Neuronal stem cell (in vitro differentiated cells): Measurements from ENCODE around the gene SYNE2.
"Not testable (repeated sequence)": the region's sequence is repeated elsewhere in the genome, so short reads cannot be mapped to it uniquely, and the experiment has no call there.

Source experiments
- DNase-seq: peaks from one replicate; pipeline ENCODE4 v3.0.0-alpha.2; 2013; ENCODE audit warnings: low spot score
- H2AFZ ChIP-seq: one replicate; pipeline ENCODE4 v1.6.1; 2013; ENCODE audit warnings: mild to moderate bottlenecking, low read length, inconsistent platforms
- H2AK5ac ChIP-seq: 2 replicates; pipeline ENCODE4 v1.6.1; 2013; ENCODE audit warnings: low read depth, mild to moderate bottlenecking, inconsistent platforms, low read length, moderate library complexity, mixed read lengths
- H2BK120ac ChIP-seq: 2 replicates; pipeline ENCODE4 v1.6.1; 2013; ENCODE audit warnings: low read depth, mild to moderate bottlenecking, inconsistent platforms, low read length, moderate library complexity, mixed read lengths
- H2BK12ac ChIP-seq: one replicate; pipeline ENCODE4 v1.6.1; 2013; ENCODE audit warnings: low read length, inconsistent platforms
- H2BK15ac ChIP-seq: 2 replicates; pipeline ENCODE4 v1.6.1; 2013; ENCODE audit warnings: mild to moderate bottlenecking, low read length, inconsistent platforms, mixed read lengths
- H2BK5ac ChIP-seq: one replicate; pipeline ENCODE4 v1.6.1; 2013; ENCODE audit warnings: inconsistent platforms, mild to moderate bottlenecking, low read length, moderate library complexity
- H3K14ac ChIP-seq: one replicate; pipeline ENCODE4 v1.6.1; 2013; ENCODE audit warnings: low read length, inconsistent platforms
- H3K18ac ChIP-seq: 2 replicates; pipeline ENCODE4 v1.6.1; 2013; ENCODE audit warnings: low read length, inconsistent platforms
- H3K23ac ChIP-seq: 2 replicates; pipeline ENCODE4 v1.6.1; 2013; ENCODE audit warnings: low read depth, mild to moderate bottlenecking, mixed read lengths, low read length, inconsistent platforms; ENCODE audit not compliant: poor library complexity
- H3K27ac ChIP-seq: replicated peaks from 3 replicates; pipeline ENCODE4 v1.5.1; 2013; ENCODE audit warnings: low read length, inconsistent platforms
- H3K27me3 ChIP-seq, 3 experiments: 2 replicates each; pipeline ENCODE4 v1.6.1; 2013; ENCODE audit warnings: low read length in 3 of 3, mild to moderate bottlenecking in 2 of 3, inconsistent platforms in 1 of 3, low read depth in 1 of 3, mixed read lengths in 1 of 3, moderate library complexity in 1 of 3; ENCODE audit not compliant: control insufficient read depth in 3 of 3, insufficient read depth in 3 of 3
- H3K36me3 ChIP-seq, 2 donors: replicated peaks in 1 of 2; 2 replicates each; pipeline ENCODE4 v1.6.1; 2013; ENCODE audit warnings: low read length in 2 of 2; ENCODE audit not compliant: control insufficient read depth in 2 of 2, insufficient read depth in 2 of 2
- H3K4ac ChIP-seq: 2 replicates; pipeline ENCODE4 v1.6.1; 2013; ENCODE audit warnings: inconsistent platforms, mild to moderate bottlenecking, low read length, moderate library complexity
- H3K4me1 ChIP-seq, 2 donors: 1 replicate in 1 of 2; 2 replicates in 1 of 2; pipeline ENCODE4 v1.6.1; 2013; ENCODE audit warnings: low read length in 2 of 2, low read depth in 1 of 2; ENCODE audit not compliant: control insufficient read depth in 2 of 2, insufficient read depth in 1 of 2
- H3K4me2 ChIP-seq: one replicate; pipeline ENCODE4 v1.6.1; 2013; ENCODE audit warnings: mild to moderate bottlenecking, low read length, inconsistent platforms; ENCODE audit not compliant: insufficient read depth, poor library complexity, severe bottlenecking
- H3K4me3 ChIP-seq, 2 donors: 2 replicates each; pipeline ENCODE4 v1.5.1; 2013; ENCODE audit warnings: low read length in 2 of 2, mild to moderate bottlenecking in 2 of 2, inconsistent platforms in 1 of 2, moderate library complexity in 1 of 2
- H3K79me1 ChIP-seq: one replicate; pipeline ENCODE4 v1.6.1; 2013; ENCODE audit warnings: low read depth, mild to moderate bottlenecking, inconsistent platforms, low read length, moderate library complexity
- H3K9ac ChIP-seq: one replicate; pipeline ENCODE4 v1.6.1; 2013; ENCODE audit warnings: mild to moderate bottlenecking, low read depth, low read length, inconsistent platforms; ENCODE audit not compliant: poor library complexity
- H3K9me3 ChIP-seq, 2 donors: replicated peaks in 1 of 2; 2 replicates each; pipeline versions ENCODE3 to v1.6.1; 2013; ENCODE audit warnings: low read length in 2 of 2, mild to moderate bottlenecking in 2 of 2, inconsistent platforms in 1 of 2, low read depth in 1 of 2, mixed read lengths in 1 of 2, moderate library complexity in 1 of 2; ENCODE audit not compliant: control insufficient read depth in 2 of 2, insufficient read depth in 1 of 2
- H4K8ac ChIP-seq: one replicate; pipeline ENCODE4 v1.6.1; 2013; ENCODE audit warnings: low read depth, mild to moderate bottlenecking, inconsistent platforms, low read length, moderate library complexity
- H4K91ac ChIP-seq: one replicate; pipeline ENCODE4 v1.6.1; 2013; ENCODE audit warnings: low read length, low read depth, mild to moderate bottlenecking, inconsistent platforms; ENCODE audit not compliant: poor library complexity
- WGBS, 2 donors: extraction: QIAGEN DNeasy Blood & Tissue Kit; methylation state at CpG; one replicate each; pipeline ENCODE4 v1.1.7; 2013; ENCODE audit warnings: missing lambda C conversion rate in 2 of 2, mixed read lengths in 1 of 2; ENCODE audit not compliant: insufficient read length in 2 of 2, insufficient replicate concordance in 1 of 2; ENCODE audit errors: extremely low coverage in 2 of 2; 5-methylcytosine and 5-hydroxymethylcytosine counted together

The SYNE2 gene

DNA sequence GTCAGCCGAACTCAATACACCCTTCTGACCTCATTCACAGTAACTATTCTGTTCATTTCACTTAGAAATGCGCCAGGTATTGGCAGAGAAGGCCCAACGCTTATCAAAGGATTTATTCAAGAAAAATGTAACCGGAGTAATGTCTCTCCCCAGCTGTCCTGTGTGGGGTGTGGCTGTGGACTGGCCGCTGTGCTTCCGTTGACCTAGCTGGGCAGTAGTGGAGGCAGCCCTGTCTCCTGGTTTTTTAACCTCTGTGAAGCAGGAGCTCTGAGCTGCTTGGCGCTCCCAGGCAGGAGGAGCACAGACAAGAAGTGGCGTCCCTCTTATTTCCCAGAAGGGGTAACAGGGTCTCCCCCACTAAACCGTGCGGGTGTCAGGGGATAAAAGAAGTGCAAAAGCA lies 356.2 kb downstream of the SYNE2 start:
- Histone ChIP-seq H3K79me1 (no peaks in the 10 kb centered on the region), H2BK15ac (no peak overlapping the region), H3K4me3 (no peak overlapping the region), H3K27ac (no peak overlapping the region), H3K36me3 (peaks cover 32 to 65% of the 10 kb centered on the region in 2 donors), H2AFZ (no peak overlapping the region), H2AK5ac (no peak overlapping the region), H3K4me2 (no peak overlapping the region), H2BK5ac (no peak overlapping the region), H4K8ac (no peak overlapping the region), H3K4ac (no peak overlapping the region), H3K4me1 (peaks cover 5 to 6% of the 10 kb centered on the region in 2 donors), H3K23ac (no peak overlapping the region), H2BK120ac (no peak overlapping the region), H3K9ac (no peak overlapping the region), H3K9me3 (peaks cover 0 to 2% of the 10 kb centered on the region in 2 donors), H2BK12ac (no peak overlapping the region), H3K27me3 (no peaks in the 10 kb centered on the region), H3K18ac (no peak overlapping the region), H3K14ac (no peak overlapping the region), H4K91ac (no peak overlapping the region)
- no CpG with 5 or more reads among the region's 10 CpGs for WGBS, 2 donors
- no peak for DNase-seq

DNA sequence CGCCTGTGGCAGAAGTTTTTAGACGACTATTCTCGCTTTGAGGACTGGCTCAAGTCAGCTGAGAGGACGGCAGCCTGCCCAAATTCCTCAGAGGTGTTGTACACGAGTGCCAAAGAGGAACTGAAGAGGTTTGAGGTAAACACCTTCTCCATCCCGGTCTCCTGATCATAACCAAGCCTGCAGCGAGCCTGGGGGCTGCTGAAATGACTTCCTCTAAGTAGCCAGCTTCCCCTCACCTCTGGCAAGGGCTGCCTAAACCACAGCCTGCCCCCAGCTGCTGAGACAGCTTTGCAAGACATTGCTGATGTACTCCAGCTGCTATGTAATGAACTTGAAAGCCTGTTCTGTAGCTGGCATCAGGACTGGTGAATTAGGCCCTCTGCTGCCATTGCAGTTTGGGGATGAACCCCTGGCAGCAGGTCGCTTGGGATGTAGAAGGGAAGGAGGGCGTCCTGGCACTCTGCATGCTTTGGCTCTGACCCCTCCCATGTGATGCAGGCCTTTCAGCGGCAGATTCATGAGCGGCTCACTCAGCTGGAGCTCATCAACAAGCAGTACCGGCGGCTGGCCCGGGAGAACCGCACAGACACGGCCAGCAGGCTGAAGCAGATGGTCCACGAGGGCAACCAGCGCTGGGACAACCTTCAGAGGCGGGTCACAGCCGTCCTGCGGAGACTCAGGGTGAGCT lies 356.8 kb downstream of the SYNE2 start:
- Histone ChIP-seq H3K4me2 (no peak overlapping the region), H3K23ac (no peak overlapping the region), H3K4me3 (no peak overlapping the region), H2BK120ac (no peak overlapping the region), H3K36me3 (peaks cover 37 to 71% of the 10 kb centered on the region in 2 donors), H3K79me1 (peaks cover 2% of the 10 kb centered on the region), H4K8ac (no peak overlapping the region), H2AFZ (no peak overlapping the region), H3K4me1 (peaks cover 5 to 6% of the 10 kb centered on the region in 2 donors), H4K91ac (no peak overlapping the region), H3K4ac (no peak overlapping the region), H3K18ac (no peak overlapping the region), H2BK5ac (no peak overlapping the region), H3K27ac (no peak overlapping the region), H3K9ac (no peak overlapping the region), H3K9me3 (peaks cover 0 to 2% of the 10 kb centered on the region in 2 donors), H2BK12ac (no peak overlapping the region), H2BK15ac (no peak overlapping the region), H2AK5ac (no peak overlapping the region), H3K27me3 (no peaks in the 10 kb centered on the region), H3K14ac (peak overlapping the region; percentile 77)
- no peak for DNase-seq
- no CpG with 5 or more reads among the region's 21 CpGs for WGBS, 2 donors

DNA sequence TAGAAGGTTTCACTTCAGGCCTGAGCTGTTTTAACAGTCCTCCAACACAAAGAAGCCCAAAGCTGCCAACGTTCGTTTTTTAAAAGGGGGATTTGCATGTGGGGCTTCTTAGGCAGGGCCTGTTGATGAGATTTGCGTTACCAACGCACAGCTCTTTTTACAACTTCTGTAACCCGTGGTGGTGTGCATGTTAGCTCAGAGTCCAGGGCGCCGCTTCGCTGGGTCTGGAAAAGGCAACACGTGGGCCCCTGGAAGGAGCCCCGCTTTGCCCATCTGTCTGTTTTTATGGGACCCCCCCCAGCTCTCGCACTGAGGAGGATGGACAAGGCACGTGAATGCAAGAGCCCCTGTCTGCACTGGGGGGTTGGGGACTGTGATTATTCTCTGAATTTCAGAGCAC lies 357.4 kb downstream of the SYNE2 start:
- Histone ChIP-seq H3K14ac (no peak overlapping the region), H3K4me1 (peaks cover 5 to 6% of the 10 kb centered on the region in 2 donors), H3K36me3 (peaks cover 40 to 77% of the 10 kb centered on the region in 2 donors), H3K4me3 (no peak overlapping the region), H2BK5ac (no peak overlapping the region), H3K4ac (no peak overlapping the region), H3K79me1 (peaks cover 2% of the 10 kb centered on the region), H2AK5ac (no peak overlapping the region), H2BK15ac (no peak overlapping the region), H3K9me3 (peaks cover 0 to 2% of the 10 kb centered on the region in 2 donors), H3K27me3 (no peaks in the 10 kb centered on the region), H3K27ac (no peak overlapping the region), H3K23ac (no peak overlapping the region), H4K91ac (no peak overlapping the region), H2BK120ac (no peak overlapping the region), H2AFZ (no peak overlapping the region), H3K9ac (no peak overlapping the region), H3K18ac (no peak overlapping the region), H2BK12ac (no peak overlapping the region), H4K8ac (no peak overlapping the region), H3K4me2 (no peak overlapping the region)
- no peak for DNase-seq
- no CpG with 5 or more reads among the region's 12 CpGs for WGBS, 2 donors

DNA sequence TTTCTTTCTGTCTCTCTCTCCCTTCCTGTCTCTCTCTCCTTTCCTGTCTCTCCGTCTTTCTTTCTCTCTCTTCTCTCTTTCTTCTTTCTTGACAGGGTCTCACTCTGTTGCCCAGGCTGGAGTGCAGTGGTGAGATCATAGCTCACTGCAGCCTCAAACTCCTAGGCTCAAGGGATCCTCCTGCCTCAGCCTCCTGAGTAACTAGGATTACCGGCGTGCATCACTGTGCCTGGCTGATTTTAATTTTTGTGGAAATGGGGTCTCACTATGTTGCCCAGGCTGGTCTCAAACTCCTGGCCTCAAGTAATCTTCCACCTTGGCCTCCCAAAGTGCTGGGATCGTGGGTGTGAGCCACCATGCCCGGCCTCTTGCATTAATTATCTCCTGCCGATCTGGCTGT lies 358.1 kb downstream of the SYNE2 start:
- not testable (repeated sequence) for H3K4me3 ChIP-seq, H2AK5ac ChIP-seq, H3K9me3 ChIP-seq, H2AFZ ChIP-seq, H2BK5ac ChIP-seq, H3K14ac ChIP-seq, H4K91ac ChIP-seq, H3K27me3 ChIP-seq, H3K18ac ChIP-seq, H3K4me1 ChIP-seq, H4K8ac ChIP-seq, H3K79me1 ChIP-seq, H2BK120ac ChIP-seq, H3K27ac ChIP-seq, H3K4ac ChIP-seq, H2BK15ac ChIP-seq, H2BK12ac ChIP-seq, DNase-seq, H3K4me2 ChIP-seq, H3K23ac ChIP-seq, H3K9ac ChIP-seq
- no CpG with 5 or more reads among the region's 6 CpGs for WGBS, 2 donors
- H3K36me3 ChIP-seq, result peaks cover 44 to 84% of the 10 kb centered on the region in 2 donors
